ENCODE data around the gene JAK3.

- TF ChIP-seq NFIC (IDR thresholded peaks at IDR 0.05; ENCODE audit: low read depth, low read length) (no peak), GABPA (IDR thresholded peaks at IDR 0.05; ENCODE audit: low read depth) (no peak), CTCF (IDR thresholded peaks at IDR 0.05 in 2 of 3, conservative IDR thresholded peaks at IDR 0.05 in 1 of 3; ENCODE audit: control insufficient read depth in 2 of 3, extremely low read depth in 1 of 3, insufficient read depth in 1 of 3, low read depth in 3 of 3, low read length in 3 of 3) (no peak), RFX5 (IDR thresholded peaks at IDR 0.05; ENCODE audit: low read depth, low read length) (no peak), EZH2 (IDR thresholded peaks at IDR 0.05; ENCODE audit: borderline replicate concordance, control insufficient read depth, low read depth, low read length) (no peak)
Measured at GRCh38 chr19:17788632-17789031, 59.1 kb downstream of the JAK3 start.

Data from GM12878 (cell line).